ENCODE measurements around the gene PES1.

PES1 gene

GRCh38 chr22:30586414-30586813, 5.3 kb downstream of the PES1 start:
- H3K4me3 ChIP-seq (ENCODE audit: low read length), result no peak overlapping the region
- H3K9me3 ChIP-seq (ENCODE audit: control insufficient read depth, low read length), result no peaks in the 10 kb centered on the region
- H3K27me3 ChIP-seq (ENCODE audit: control insufficient read depth, insufficient read depth, low read length), result no peaks in the 10 kb centered on the region
- peaks cover 4% of the 10 kb centered on the region for H3K36me3 ChIP-seq (ENCODE audit: control insufficient read depth, insufficient read depth, low read length)
- no peak overlapping the region for H3K9ac ChIP-seq (ENCODE audit: low read length)
- H3K4me1 ChIP-seq (ENCODE audit: control insufficient read depth, insufficient read depth, low read length), result peaks cover 13% of the 10 kb centered on the region

GRCh38 chr22:30584441-30584840, 7.3 kb downstream of the PES1 start:
- Histone ChIP-seq H3K4me1 (ENCODE audit: control insufficient read depth, insufficient read depth, low read length) (no peaks in the 10 kb centered on the region), H3K9ac (ENCODE audit: low read length) (no peak overlapping the region), H3K27me3 (ENCODE audit: control insufficient read depth, insufficient read depth, low read length) (no peaks in the 10 kb centered on the region), H3K9me3 (ENCODE audit: control insufficient read depth, low read length) (no peaks in the 10 kb centered on the region), H3K36me3 (ENCODE audit: control insufficient read depth, insufficient read depth, low read length) (peaks cover 12% of the 10 kb centered on the region), H3K4me3 (ENCODE audit: low read length) (no peak overlapping the region)

GRCh38 chr22:30582788-30583545, 8.7 kb downstream of the PES1 start:
- Histone ChIP-seq H3K27me3 (ENCODE audit: control insufficient read depth, insufficient read depth, low read length) (no peaks in the 10 kb centered on the region), H3K36me3 (ENCODE audit: control insufficient read depth, insufficient read depth, low read length) (peaks cover 17% of the 10 kb centered on the region), H3K4me1 (ENCODE audit: control insufficient read depth, insufficient read depth, low read length) (no peaks in the 10 kb centered on the region), H3K9ac (ENCODE audit: low read length) (no peak overlapping the region), H3K9me3 (ENCODE audit: control insufficient read depth, low read length) (no peaks in the 10 kb centered on the region), H3K4me3 (ENCODE audit: low read length) (no peak overlapping the region)

- Histone ChIP-seq H3K4me3 (ENCODE audit: low read length) (no peak overlapping the region), H3K9ac (ENCODE audit: low read length) (no peak overlapping the region), H3K4me1 (ENCODE audit: control insufficient read depth, insufficient read depth, low read length) (no peaks in the 10 kb centered on the region), H3K27me3 (ENCODE audit: control insufficient read depth, insufficient read depth, low read length) (no peaks in the 10 kb centered on the region), H3K36me3 (ENCODE audit: control insufficient read depth, insufficient read depth, low read length) (peaks cover 17% of the 10 kb centered on the region), H3K9me3 (ENCODE audit: control insufficient read depth, low read length) (no peaks in the 10 kb centered on the region)
Measured at GRCh38 chr22:30582051-30582450, 9.7 kb downstream of the PES1 start.

- H3K9me3 ChIP-seq (ENCODE audit: control insufficient read depth, low read length), result no peaks in the 10 kb centered on the region
- peaks cover 7% of the 10 kb centered on the region for H3K4me1 ChIP-seq (ENCODE audit: control insufficient read depth, insufficient read depth, low read length)
- H3K36me3 ChIP-seq (ENCODE audit: control insufficient read depth, insufficient read depth, low read length), result peaks cover 14% of the 10 kb centered on the region
- no peak overlapping the region for H3K9ac ChIP-seq (ENCODE audit: low read length)
- no peak overlapping the region for H3K4me3 ChIP-seq (ENCODE audit: low read length)
- H3K27me3 ChIP-seq (ENCODE audit: control insufficient read depth, insufficient read depth, low read length), result no peaks in the 10 kb centered on the region
Measured at GRCh38 chr22:30580896-30581295, 10.8 kb downstream of the PES1 start.

GRCh38 chr22:30578481-30578880, 13.2 kb downstream of the PES1 start:
- Histone ChIP-seq H3K4me3 (ENCODE audit: low read length) (no peak overlapping the region), H3K9ac (ENCODE audit: low read length) (no peak overlapping the region), H3K27me3 (ENCODE audit: control insufficient read depth, insufficient read depth, low read length) (no peaks in the 10 kb centered on the region), H3K4me1 (ENCODE audit: control insufficient read depth, insufficient read depth, low read length) (peaks cover 24% of the 10 kb centered on the region), H3K36me3 (ENCODE audit: control insufficient read depth, insufficient read depth, low read length) (peaks cover 13% of the 10 kb centered on the region), H3K9me3 (ENCODE audit: control insufficient read depth, low read length) (no peaks in the 10 kb centered on the region)

GRCh38 chr22:30575859-30576258, 15.9 kb downstream of the PES1 start:
- peaks cover 40% of the 10 kb centered on the region for H3K4me1 ChIP-seq (ENCODE audit: control insufficient read depth, insufficient read depth, low read length)
- no peaks in the 10 kb centered on the region for H3K9me3 ChIP-seq (ENCODE audit: control insufficient read depth, low read length)
- H3K9ac ChIP-seq (ENCODE audit: low read length), result no peak overlapping the region
- peaks cover 9% of the 10 kb centered on the region for H3K36me3 ChIP-seq (ENCODE audit: control insufficient read depth, insufficient read depth, low read length)
- H3K27me3 ChIP-seq (ENCODE audit: control insufficient read depth, insufficient read depth, low read length), result no peaks in the 10 kb centered on the region
- no peak overlapping the region for H3K4me3 ChIP-seq (ENCODE audit: low read length)

GRCh38 chr22:30574997-30575671, 16.6 kb downstream of the PES1 start:
- no peaks in the 10 kb centered on the region for H3K27me3 ChIP-seq (ENCODE audit: control insufficient read depth, insufficient read depth, low read length)

GRCh38 chr22:30574095-30574981, 17.4 kb downstream of the PES1 start, which contains the start of gene GAL3ST1:
TSS of gene GAL3ST1 (minus strand) at chr22:30574665. CDS start at chr22:30557392, 17,273 bp downstream.
- H3K4me1 ChIP-seq (ENCODE audit: control insufficient read depth, insufficient read depth, low read length), result peaks cover 40% of the 10 kb centered on the region
- H3K27me3 ChIP-seq (ENCODE audit: control insufficient read depth, insufficient read depth, low read length), result no peaks in the 10 kb centered on the region
- peak within 1 kb of the TSS; percentile 68 for H3K4me3 ChIP-seq (ENCODE audit: low read length)
- peaks cover 4% of the 10 kb centered on the region for H3K36me3 ChIP-seq (ENCODE audit: control insufficient read depth, insufficient read depth, low read length)
- peak within 1 kb of the TSS; percentile 80 for H3K9ac ChIP-seq (ENCODE audit: low read length)
- no peaks in the 10 kb centered on the region for H3K9me3 ChIP-seq (ENCODE audit: control insufficient read depth, low read length)

More at GRCh38 chr22:30574997-30575671, 16.6 kb downstream of the PES1 start:
- H3K4me1 ChIP-seq (ENCODE audit: control insufficient read depth, insufficient read depth, low read length), result peaks cover 40% of the 10 kb centered on the region
- peak overlapping the region; percentile 32 for H3K9ac ChIP-seq (ENCODE audit: low read length)
- peaks cover 7% of the 10 kb centered on the region for H3K36me3 ChIP-seq (ENCODE audit: control insufficient read depth, insufficient read depth, low read length)
- no peak overlapping the region for H3K4me3 ChIP-seq (ENCODE audit: low read length)
- H3K9me3 ChIP-seq (ENCODE audit: control insufficient read depth, low read length), result no peaks in the 10 kb centered on the region

GRCh38 chr22:30573594-30574094, 18.1 kb downstream of the PES1 start:
- H3K9me3 ChIP-seq (ENCODE audit: control insufficient read depth, low read length), result no peaks in the 10 kb centered on the region
- peak overlapping the region; percentile 80 for H3K9ac ChIP-seq (ENCODE audit: low read length)
- H3K4me3 ChIP-seq (ENCODE audit: low read length), result peak overlapping the region; percentile 68
- peaks cover 40% of the 10 kb centered on the region for H3K4me1 ChIP-seq (ENCODE audit: control insufficient read depth, insufficient read depth, low read length)
- H3K36me3 ChIP-seq (ENCODE audit: control insufficient read depth, insufficient read depth, low read length), result no peaks in the 10 kb centered on the region
- no peaks in the 10 kb centered on the region for H3K27me3 ChIP-seq (ENCODE audit: control insufficient read depth, insufficient read depth, low read length)

- Histone ChIP-seq H3K9ac (ENCODE audit: low read length) (peak overlapping the region; percentile 44), H3K9me3 (ENCODE audit: control insufficient read depth, low read length) (no peaks in the 10 kb centered on the region), H3K27me3 (ENCODE audit: control insufficient read depth, insufficient read depth, low read length) (no peaks in the 10 kb centered on the region), H3K36me3 (ENCODE audit: control insufficient read depth, insufficient read depth, low read length) (no peaks in the 10 kb centered on the region), H3K4me3 (ENCODE audit: low read length) (peak overlapping the region; percentile 68), H3K4me1 (ENCODE audit: control insufficient read depth, insufficient read depth, low read length) (peaks cover 40% of the 10 kb centered on the region)
Measured at GRCh38 chr22:30572840-30573593, 18.7 kb downstream of the PES1 start.

Data from mucosa of stomach (tissue), 1 donor.